Measurements from ENCODE around the gene STN1.

STN1 gene

GRCh38 chr10:103855852-103856796 is 61.9 kb downstream of the STN1 start:
- no peak for TF ChIP-seq GATA2 (IDR thresholded peaks at IDR 0.05; ENCODE audit: low read depth, low read length)
- no peak for TF ChIP-seq GATA3 (IDR thresholded peaks at IDR 0.05; ENCODE audit: low read depth, low read length)

- no peak for TF ChIP-seq GATA2 (IDR thresholded peaks at IDR 0.05; ENCODE audit: low read depth, low read length)
- TF ChIP-seq GATA3 (IDR thresholded peaks at IDR 0.05; ENCODE audit: low read depth, low read length) = no peak
These were observed 62.6 kb downstream of the STN1 start, which contains the start of gene SH3PXD2A for GRCh38 chr10:103855424-103855823. SH3PXD2A (minus strand) TSS chr10:103855576; CDS start chr10:103855266, 310 bp downstream.

DNA sequence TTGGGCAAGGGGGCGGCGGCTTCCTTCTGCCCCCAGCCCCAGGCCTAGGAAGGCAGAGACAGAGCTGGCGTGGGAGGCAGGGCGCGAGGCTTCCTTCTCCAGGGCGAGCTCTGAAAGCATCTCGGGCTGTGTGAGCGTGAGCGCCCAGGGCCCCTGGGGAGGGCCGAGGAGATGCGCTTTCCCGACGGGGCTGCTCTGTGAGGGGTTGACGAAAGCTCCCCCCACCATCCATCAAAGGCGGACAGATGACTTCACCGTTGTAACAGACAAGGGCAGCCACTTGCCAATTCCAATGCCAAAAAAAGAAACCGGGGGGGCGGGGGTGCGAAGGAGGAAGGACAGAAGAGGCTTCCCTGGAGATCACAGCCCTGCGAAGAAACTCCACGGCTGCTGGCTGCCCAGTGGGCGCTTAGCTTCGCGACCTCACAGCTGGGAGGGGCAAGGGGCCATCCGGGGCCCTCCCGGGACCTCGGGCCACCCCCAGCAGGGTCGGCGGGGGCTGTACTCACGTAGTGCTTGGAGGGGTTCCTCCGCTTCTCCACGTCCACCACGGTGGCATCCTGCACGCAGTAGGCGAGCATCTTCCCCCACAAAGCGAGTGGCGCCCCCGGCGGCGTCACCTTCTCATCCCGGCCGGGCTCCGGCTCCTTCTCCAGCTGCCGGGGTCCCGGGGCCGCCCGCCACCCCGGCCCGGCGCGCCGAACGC is 63.1 kb downstream of the STN1 start:
- no peak for TF ChIP-seq GATA3 (IDR thresholded peaks at IDR 0.05; ENCODE audit: low read depth, low read length)
- no peak for TF ChIP-seq GATA2 (IDR thresholded peaks at IDR 0.05; ENCODE audit: low read depth, low read length)

DNA sequence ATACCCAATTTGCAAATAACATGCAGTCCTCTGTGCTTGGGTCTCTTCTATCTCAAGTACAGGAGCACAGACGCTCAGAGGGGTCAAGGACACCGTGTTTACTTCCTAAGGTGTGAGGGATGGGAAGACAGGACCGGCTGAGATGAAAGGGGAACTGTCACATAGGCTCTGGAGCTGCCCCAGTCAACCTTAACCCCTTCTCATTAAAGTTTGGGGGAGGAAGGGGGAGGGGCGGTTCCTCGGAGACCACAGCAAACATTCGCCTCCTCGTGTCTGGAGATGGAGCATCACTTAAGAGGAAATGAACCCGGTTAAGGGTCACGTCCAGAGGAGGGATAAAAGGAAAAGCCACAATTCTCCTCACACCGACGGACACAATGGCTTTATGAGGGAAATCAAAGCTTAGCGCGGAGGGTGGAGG is 63.7 kb downstream of the STN1 start:
- no peak for TF ChIP-seq GATA3 (IDR thresholded peaks at IDR 0.05; ENCODE audit: low read depth, low read length)
- TF ChIP-seq GATA2 (IDR thresholded peaks at IDR 0.05; ENCODE audit: low read depth, low read length) = no peak

DNA sequence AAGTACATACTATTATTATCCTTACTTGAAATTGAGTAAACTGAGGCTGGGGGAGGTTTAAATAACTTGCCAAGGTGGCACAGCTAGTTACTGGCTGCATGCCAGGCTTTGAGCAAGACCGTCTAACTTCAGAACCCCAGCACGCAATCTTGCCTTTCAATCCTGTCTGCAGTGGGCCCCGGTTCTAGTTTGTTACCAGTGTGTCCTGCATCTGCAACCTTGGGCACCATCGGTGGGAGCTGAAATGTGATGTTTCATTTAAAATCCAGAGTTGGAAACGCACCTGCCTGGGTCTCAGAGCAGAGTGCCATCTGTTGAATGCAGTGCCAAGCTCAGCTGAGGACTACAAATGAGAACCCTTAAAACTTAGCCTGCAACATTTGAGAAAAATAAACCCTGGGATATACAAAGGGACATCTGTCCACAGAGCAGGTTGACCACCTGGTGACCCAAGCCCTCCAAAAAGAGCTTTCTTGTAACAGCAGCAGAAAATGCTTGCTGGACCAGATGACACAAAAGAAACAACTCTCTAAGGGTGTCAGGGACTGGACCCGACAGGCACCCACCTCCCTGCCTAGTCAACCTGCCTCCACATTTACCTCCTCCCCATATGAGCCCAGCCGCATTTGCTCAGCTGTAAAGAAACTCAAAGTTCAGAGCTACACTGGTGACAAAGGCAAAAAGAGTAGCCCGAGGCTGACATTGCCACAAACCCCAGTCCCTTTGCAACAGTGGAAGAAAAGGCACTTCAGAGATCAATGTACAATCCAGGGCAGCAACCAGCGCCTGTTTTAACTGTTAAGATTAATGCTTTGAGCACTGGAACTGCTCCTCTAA is 64.3 kb downstream of the STN1 start:
- TF ChIP-seq GATA3 (IDR thresholded peaks at IDR 0.05; ENCODE audit: low read depth, low read length) = no peak
- no peak for TF ChIP-seq GATA2 (IDR thresholded peaks at IDR 0.05; ENCODE audit: low read depth, low read length)

- TF ChIP-seq GATA2 (IDR thresholded peaks at IDR 0.05; ENCODE audit: low read depth, low read length) (no peak), GATA3 (IDR thresholded peaks at IDR 0.05; ENCODE audit: low read depth, low read length) (no peak)
These were observed 65.1 kb downstream of the STN1 start for GRCh38 chr10:103852856-103853255.

DNA sequence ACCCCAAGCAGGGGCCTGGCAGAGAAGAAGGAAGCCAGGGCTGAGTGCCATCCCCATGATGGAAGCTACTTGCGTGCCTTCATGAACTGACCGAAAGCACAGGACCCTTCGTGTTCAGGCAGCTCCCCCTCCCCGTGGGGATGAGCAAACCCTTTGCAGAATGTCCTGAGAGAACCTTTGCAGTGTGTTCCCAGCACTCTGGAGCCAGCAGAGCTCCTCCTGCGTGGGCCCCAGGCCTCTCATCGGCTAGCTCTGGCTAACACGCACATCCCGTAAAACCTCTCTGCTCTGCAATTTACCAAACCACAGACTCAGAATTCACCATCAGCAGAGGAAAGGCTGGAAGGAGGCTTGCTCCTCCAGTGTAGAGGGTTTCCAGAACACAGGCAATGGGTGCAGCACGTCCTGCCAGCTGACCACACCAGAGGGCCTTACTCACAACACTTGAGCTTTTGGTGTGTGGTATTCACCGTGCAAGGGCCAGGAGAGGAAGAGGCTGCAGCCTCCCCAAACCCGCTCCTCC is 65.7 kb downstream of the STN1 start:
- TF ChIP-seq GATA2 (IDR thresholded peaks at IDR 0.05; ENCODE audit: low read depth, low read length) = no peak
- no peak for TF ChIP-seq GATA3 (IDR thresholded peaks at IDR 0.05; ENCODE audit: low read depth, low read length)

GRCh38 chr10:103851261-103851660 is 66.7 kb downstream of the STN1 start:
- TF ChIP-seq GATA3 (IDR thresholded peaks at IDR 0.05; ENCODE audit: low read depth, low read length) (no peak), GATA2 (IDR thresholded peaks at IDR 0.05; ENCODE audit: low read depth, low read length) (no peak)

GRCh38 chr10:103850572-103850895 is 67.5 kb downstream of the STN1 start:
- TF ChIP-seq GATA2 (IDR thresholded peaks at IDR 0.05; ENCODE audit: low read depth, low read length) = no peak

GRCh38 chr10:103849880-103850571 is 68.0 kb downstream of the STN1 start:
- TF ChIP-seq GATA3 (IDR thresholded peaks at IDR 0.05; ENCODE audit: low read depth, low read length) = no peak
- TF ChIP-seq GATA2 (IDR thresholded peaks at IDR 0.05; ENCODE audit: low read depth, low read length) = no peak

DNA sequence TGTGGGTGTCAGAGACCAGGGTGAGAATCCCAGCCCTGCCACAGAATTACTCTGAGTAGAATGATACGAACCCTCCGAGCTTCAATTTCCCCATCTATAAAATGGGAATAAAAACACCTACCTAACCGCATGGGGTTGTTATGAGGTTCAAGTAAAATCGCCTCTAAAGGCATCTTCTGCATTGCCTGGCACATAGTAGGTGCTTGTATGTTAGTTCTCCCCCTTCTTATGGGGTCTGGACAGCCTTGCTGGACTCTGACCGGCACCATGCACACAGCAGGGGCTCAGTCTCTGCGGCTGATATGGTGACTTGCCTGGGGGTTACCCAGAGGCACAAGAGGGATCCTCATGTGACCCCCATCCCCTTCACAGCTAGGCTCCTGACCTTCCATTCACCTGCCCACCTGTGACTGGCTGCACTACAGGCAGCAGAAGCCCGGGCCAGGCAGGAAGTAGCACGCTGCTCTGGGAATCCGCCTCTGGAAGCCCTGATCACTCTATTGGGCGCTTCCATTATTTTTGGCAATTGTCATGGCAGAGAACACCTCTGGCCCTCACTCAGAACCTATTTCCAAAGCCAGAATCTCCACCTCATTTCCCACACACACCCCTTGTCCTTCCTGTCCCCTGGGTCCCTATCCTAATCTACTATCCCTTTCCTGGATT is 68.6 kb downstream of the STN1 start:
- TF ChIP-seq GATA3 (IDR thresholded peaks at IDR 0.05; ENCODE audit: low read depth, low read length) = no peak

GRCh38 chr10:103847909-103848468 is 70.0 kb downstream of the STN1 start:
- no peak for TF ChIP-seq GATA2 (IDR thresholded peaks at IDR 0.05; ENCODE audit: low read depth, low read length)
- no peak for TF ChIP-seq GATA3 (IDR thresholded peaks at IDR 0.05; ENCODE audit: low read depth, low read length)

DNA sequence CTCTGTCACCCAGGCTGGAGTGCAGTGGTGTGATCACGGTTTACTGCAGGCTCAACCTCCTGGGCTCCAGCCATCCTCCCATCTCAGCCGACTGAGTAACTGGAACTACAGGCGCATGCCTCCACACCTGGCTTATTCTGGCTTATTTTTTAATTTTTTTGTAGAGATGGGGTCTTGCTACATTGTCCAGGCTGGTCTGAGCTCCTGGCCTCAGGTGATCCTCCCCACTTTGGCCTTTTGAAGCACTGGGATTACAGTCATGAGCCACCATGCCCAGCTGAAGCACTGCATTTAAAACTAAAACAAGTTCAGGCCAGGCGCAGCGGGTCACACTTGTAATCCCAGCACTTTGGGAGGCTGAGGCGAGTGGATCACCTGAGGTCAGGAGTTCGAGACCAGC is 70.6 kb downstream of the STN1 start:
- TF ChIP-seq GATA3 (IDR thresholded peaks at IDR 0.05; ENCODE audit: low read depth, low read length) (no peak), GATA2 (IDR thresholded peaks at IDR 0.05; ENCODE audit: low read depth, low read length) (no peak)

Data from SH-SY5Y (cell line).